WTC11 (cell line): ENCODE data around the gene CYP39A1. TPM values are rescaled to one million over a fixed set of nuclear protein-coding genes. Genes with fewer than 3 reads are reported as not detected.

Experiments used
- ATAC-seq: fragments of 200-7000 bp; cut with Tn5 transposase; 2 replicates; pipeline ENCODE4 v1.10.0; 2021; ENCODE audit warnings: mild to moderate bottlenecking, moderate library complexity
- CTCF ChIA-PET: fragments of 300-600 bp; sonication (Branson Sonifier 250); formaldehyde crosslinking; loops from one replicate; lab custom pipeline; 2021; ENCODE audit warnings: antibody characterized with exemption; lab: Charles Lee
- POLR2A ChIA-PET: fragments of 350-600 bp; sonication (Branson Sonifier 250); formaldehyde crosslinking; loops from one replicate; lab custom pipeline; 2021; ENCODE audit warnings: antibody characterized with exemption; lab: Charles Lee
- DNase-seq: peaks from one replicate; pipeline ENCODE4 v3.0.0; 2021; ENCODE audit warnings: low spot score
- H3K27ac Mint-ChIP-seq: 2 replicates; pipeline ENCODE4 v1.8.0; 2021; ENCODE audit warnings: mixed read lengths
- H3K27me3 Mint-ChIP-seq: 2 replicates; pipeline ENCODE4 v1.8.0; 2021; ENCODE audit warnings: low read depth, mild to moderate bottlenecking, moderate library complexity, mixed read lengths
- H3K36me3 Mint-ChIP-seq: 2 replicates; pipeline ENCODE4 v1.8.0; 2021; ENCODE audit warnings: mixed read lengths
- H3K4me1 Mint-ChIP-seq: 2 replicates; pipeline ENCODE4 v1.8.0; 2022; ENCODE audit warnings: mixed read lengths
- H3K4me3 Mint-ChIP-seq: 2 replicates; pipeline ENCODE4 v1.8.0; 2021; ENCODE audit warnings: mild to moderate bottlenecking, moderate library complexity, mixed read lengths
- H3K9me3 Mint-ChIP-seq: 2 replicates; pipeline ENCODE4 v1.8.0; 2021; ENCODE audit warnings: mixed read lengths
- FOXJ3 ChIP-seq: sonication (generic); formaldehyde crosslinking; IDR thresholded peaks from 2 replicates; pipeline ENCODE4 v1.9.0; 2021; ENCODE audit warnings: missing genetic modification reagents, mild to moderate bottlenecking, borderline replicate concordance
- GRHL2 ChIP-seq: fragments of 250-450 bp; sonication (Bioruptor Pico); IDR thresholded peaks from 2 replicates; pipeline ENCODE4 v1.8.0; 2022; ENCODE audit warnings: mild to moderate bottlenecking, moderate library complexity; ENCODE audit not compliant: insufficient replicate concordance, severe bottlenecking
- GTF2I ChIP-seq: fragments of 250-450 bp; sonication (Bioruptor Pico); conservative IDR thresholded peaks from 2 replicates; pipeline ENCODE4 v1.4.0; 2021; ENCODE audit warnings: mild to moderate bottlenecking
- PRDM15 ChIP-seq: sonication (generic); formaldehyde crosslinking; IDR thresholded peaks from 2 replicates; pipeline ENCODE4 v1.8.0; 2022; ENCODE audit warnings: missing genetic modification reagents
- RELA ChIP-seq: sonication (generic); formaldehyde crosslinking; IDR thresholded peaks from 2 replicates; pipeline ENCODE4 v1.8.1; 2022; ENCODE audit warnings: missing genetic modification reagents, mild to moderate bottlenecking, borderline replicate concordance
- TEAD4 ChIP-seq: sonication (generic); formaldehyde crosslinking; IDR thresholded peaks from 2 replicates; pipeline ENCODE4 v1.8.0; 2022; ENCODE audit warnings: mild to moderate bottlenecking, missing genetic modification reagents
- ZNF121 ChIP-seq: sonication (generic); formaldehyde crosslinking; IDR thresholded peaks from 2 replicates; pipeline ENCODE4 v1.8.0; 2023; ENCODE audit warnings: missing genetic modification reagents
- ZNF416 ChIP-seq: fragments of 250-450 bp; sonication (Bioruptor Pico); IDR thresholded peaks from 2 replicates; pipeline ENCODE4 v1.9.0; 2021; ENCODE audit warnings: mild to moderate bottlenecking, inconsistent platforms
- total RNA-seq: library from RNA; stranded (reverse); gene quantifications from 3 replicates; pipeline ENCODE4 v1.2.3, GENCODE V29; 2021

The CYP39A1 gene
- total RNA-seq, 1 experiment from 2014 or later, result 1.6 TPM

GRCh38 chr6:46501136-46502089 lies 151.2 kb downstream of the CYP39A1 start (continued):
- TF ChIP-seq PRDM15 (CRISPR knock-in tag), result no peak
- TF ChIP-seq GTF2I (CRISPR knock-in tag), result no peak
- TF ChIP-seq ZNF416, result no peak
- TF ChIP-seq GRHL2, result no peak

GRCh38 chr6:46500382-46500781 lies 152.2 kb downstream of the CYP39A1 start:
- H3K4me1 Mint-ChIP-seq, result no peaks in the 10 kb centered on the region
- no peak overlapping the region for H3K27ac Mint-ChIP-seq
- DNase-seq, result no peak
- H3K4me3 Mint-ChIP-seq, result no peak overlapping the region
- no peak for TF ChIP-seq ZNF121
- no peak for TF ChIP-seq RELA (CRISPR knock-in tag)
- TF ChIP-seq FOXJ3, result no peak
- TF ChIP-seq TEAD4, result no peak
- no peaks in the 10 kb centered on the region for H3K36me3 Mint-ChIP-seq
- H3K9me3 Mint-ChIP-seq, result no peaks in the 10 kb centered on the region
- H3K27me3 Mint-ChIP-seq, result no peaks in the 10 kb centered on the region
- POLR2A ChIA-PET, result no interaction called here
- no peak for ATAC-seq
- CTCF ChIA-PET, result interaction anchor here (1.4 kb wide), 1 partner anchor 9 kb away, joined by 6 read pairs; the partner anchor contains the start of gene RCAN2

Other genes starting within 250 kb of the CYP39A1 start
- gene RCAN2, start 161.4 kb downstream of the CYP39A1 start, total RNA-seq, result 3.4 to 3.9 TPM (median 3.8 TPM) in 3 replicates
- gene SLC25A27, start 157 bp upstream of the CYP39A1 start, total RNA-seq, result 10.9 to 17.1 TPM (median 16.4 TPM) in 3 replicates
- gene TDRD6, start 35.1 kb upstream of the CYP39A1 start, total RNA-seq, result 0.04 to 0.07 TPM in 2 of 3 replicates, not detected in the other
- gene PLA2G7, start 82.6 kb upstream of the CYP39A1 start, total RNA-seq, result 2.3 to 2.4 TPM (median 2.3 TPM) in 3 replicates
- gene ANKRD66, start 94.1 kb upstream of the CYP39A1 start, total RNA-seq, result not detected in 3 replicates
- 0.09 TPM in 1 of 3 replicates, not detected in the others for gene MEP1A, start 140.6 kb upstream of the CYP39A1 start, total RNA-seq